Esophagus muscularis mucosa (tissue), 4 donors: ENCODE measurements around the gene LRRC7. TPM values are rescaled to one million over a fixed set of nuclear protein-coding genes. Genes with fewer than 3 reads are reported as not detected.

Source experiments
- DNase-seq: peaks from one replicate; pipeline ENCODE4 v3.0.0-alpha.2; 2017; ENCODE audit errors: extremely low spot score
- H3K27ac ChIP-seq, 4 donors: fragments of 200-600 bp; sonication (generic); replicated peaks in 1 of 4; 1 replicate in 3 of 4; 2 replicates in 1 of 4; pipeline ENCODE4 v1.5.1; 2016 to 2019; ENCODE audit warnings: mild to moderate bottlenecking in 1 of 4
- H3K27me3 ChIP-seq, 4 donors: fragments of 200-600 bp; sonication (generic); one replicate each; pipeline versions ENCODE4 v1.5.1 to v1.6.0; 2016 to 2019
- H3K36me3 ChIP-seq, 4 donors: fragments of 200-600 bp; sonication (generic); one replicate each; pipeline ENCODE4 v1.5.1; 2016 to 2019
- H3K4me1 ChIP-seq, 4 donors: fragments of 200-600 bp; sonication (generic); one replicate each; pipeline ENCODE4 v1.5.1; 2016 to 2019
- H3K4me3 ChIP-seq, 4 donors: fragments of 200-600 bp; sonication (generic); 1 replicate in 2 of 4; 2 replicates in 2 of 4; pipeline ENCODE4 v1.5.1; 2016 to 2019; ENCODE audit warnings: mild to moderate bottlenecking in 4 of 4, moderate library complexity in 1 of 4
- H3K9me3 ChIP-seq, 4 donors: fragments of 200-600 bp; sonication (generic); 1 replicate in 3 of 4; 2 replicates in 1 of 4; pipeline ENCODE4 v1.5.1; 2016 to 2019
- EP300 ChIP-seq: sonication (generic); formaldehyde crosslinking; IDR thresholded peaks from one replicate; pipeline ENCODE4 v1.6.1; 2017; ENCODE audit warnings: antibody characterized with exemption
- POLR2A ChIP-seq: fragments of 450-650 bp; IDR thresholded peaks from one replicate; pipeline ENCODE4 v1.6.1; 2017; ENCODE audit warnings: antibody characterized with exemption, moderate library complexity, mild to moderate bottlenecking, low read depth
- POLR2AphosphoS5 ChIP-seq, 2 donors: sonication (generic); formaldehyde crosslinking; IDR thresholded peaks; one replicate each; pipeline ENCODE4 v1.6.1; 2017; ENCODE audit warnings: antibody characterized with exemption in 2 of 2
- WGBS: methylation state at CpG from one replicate; pipeline ENCODE4 v1.1.5; 2018; 5-methylcytosine and 5-hydroxymethylcytosine counted together
- intact Hi-C: fragments of 100-400 bp; cut with DNase I; formaldehyde crosslinking; loops from one replicate; pipeline ENCODE4 v1.15.1; 2023
- total RNA-seq, 4 donors: library from RNA; depleted of rRNA; stranded (reverse); fragments of >200 nt; gene quantifications; one replicate each; pipeline versions ENCODE4 v1.1.0 to v1.2.1, GENCODE V29; 2016
- TF ChIP-seq, protein P1 (sequence below), 3 experiments: fragments of 200-600 bp in 2 of 3; fragments of 450-650 bp in 1 of 3; sonication (generic) in 2 of 3; IDR thresholded peaks; one replicate each; pipeline ENCODE4 v1.5.1; 2017 to 2019; ENCODE audit warnings: antibody characterized with exemption in 3 of 3, mild to moderate bottlenecking in 2 of 3, moderate library complexity in 1 of 3

The LRRC7 gene
- total RNA-seq, 4 donors from 2014 or later: 0.26 to 2.5 (median 0.42) TPM

DNA sequence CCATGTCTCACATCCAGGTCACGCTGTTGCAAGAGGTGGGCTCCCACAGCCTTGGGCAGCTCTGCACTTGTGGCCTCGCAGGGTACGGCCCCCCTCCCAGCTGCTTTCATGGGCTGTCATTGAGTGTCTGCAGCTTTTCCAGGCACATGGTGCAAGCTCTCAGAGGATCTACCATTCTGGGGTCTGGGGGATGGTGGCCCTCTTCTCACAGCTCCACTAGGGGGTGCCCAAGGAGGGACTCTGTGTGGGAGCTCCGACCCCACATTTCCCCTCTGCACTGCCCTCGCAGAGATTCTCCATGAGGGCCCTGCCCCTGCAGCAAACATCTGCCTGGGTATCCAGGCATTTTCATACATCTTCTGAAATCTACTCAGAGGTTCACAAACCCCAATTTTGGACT, 219.4 kb downstream of the LRRC7 start:
- H3K9me3 ChIP-seq: no peaks in the 10 kb centered on the region
- 100% methylated on average over 1 of the region's 5 CpGs for WGBS
- H3K4me1 ChIP-seq: no peaks in the 10 kb centered on the region
- DNase-seq: no peak
- no peak overlapping the region for H3K27ac ChIP-seq
- H3K4me3 ChIP-seq: no peak overlapping the region
- H3K27me3 ChIP-seq: no peaks in the 10 kb centered on the region
- H3K36me3 ChIP-seq: no peaks in the 10 kb centered on the region
- TF ChIP-seq POLR2A (no peak), POLR2AphosphoS5 (IDR thresholded peaks at IDR 0.05) (no peak), EP300 (no peak)
- TF ChIP-seq, protein P1, sequence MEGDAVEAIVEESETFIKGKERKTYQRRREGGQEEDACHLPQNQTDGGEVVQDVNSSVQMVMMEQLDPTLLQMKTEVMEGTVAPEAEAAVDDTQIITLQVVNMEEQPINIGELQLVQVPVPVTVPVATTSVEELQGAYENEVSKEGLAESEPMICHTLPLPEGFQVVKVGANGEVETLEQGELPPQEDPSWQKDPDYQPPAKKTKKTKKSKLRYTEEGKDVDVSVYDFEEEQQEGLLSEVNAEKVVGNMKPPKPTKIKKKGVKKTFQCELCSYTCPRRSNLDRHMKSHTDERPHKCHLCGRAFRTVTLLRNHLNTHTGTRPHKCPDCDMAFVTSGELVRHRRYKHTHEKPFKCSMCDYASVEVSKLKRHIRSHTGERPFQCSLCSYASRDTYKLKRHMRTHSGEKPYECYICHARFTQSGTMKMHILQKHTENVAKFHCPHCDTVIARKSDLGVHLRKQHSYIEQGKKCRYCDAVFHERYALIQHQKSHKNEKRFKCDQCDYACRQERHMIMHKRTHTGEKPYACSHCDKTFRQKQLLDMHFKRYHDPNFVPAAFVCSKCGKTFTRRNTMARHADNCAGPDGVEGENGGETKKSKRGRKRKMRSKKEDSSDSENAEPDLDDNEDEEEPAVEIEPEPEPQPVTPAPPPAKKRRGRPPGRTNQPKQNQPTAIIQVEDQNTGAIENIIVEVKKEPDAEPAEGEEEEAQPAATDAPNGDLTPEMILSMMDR (IDR thresholded peaks at IDR 0.05): no peak
- intact Hi-C loops: no loop called here

DNA sequence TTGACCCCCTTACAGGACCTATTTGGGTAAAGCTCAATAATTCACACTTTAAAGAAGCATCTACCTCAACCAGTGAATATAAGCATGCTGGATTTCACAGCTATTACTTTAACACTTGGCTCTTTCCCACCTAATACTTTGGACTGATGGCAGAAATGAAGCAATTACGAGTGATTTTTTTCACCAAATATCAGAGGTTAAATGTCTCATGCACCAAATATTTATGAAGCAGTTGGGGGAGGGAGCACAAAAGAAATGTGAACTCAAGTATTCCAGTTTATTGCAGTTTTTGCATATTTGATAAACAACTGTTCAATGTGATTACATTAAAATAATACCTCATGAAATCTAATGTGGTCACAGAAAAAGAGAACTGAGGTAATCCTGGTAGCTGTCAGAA, 223.6 kb downstream of the LRRC7 start:
- Histone ChIP-seq H3K9me3 (no peaks in the 10 kb centered on the region), H3K36me3 (no peaks in the 10 kb centered on the region), H3K4me1 (no peaks in the 10 kb centered on the region), H3K27me3 (no peaks in the 10 kb centered on the region), H3K27ac (no peak overlapping the region), H3K4me3 (no peak overlapping the region)
- no peak for DNase-seq
- intact Hi-C loops: no loop called here
- no peak for TF ChIP-seq POLR2AphosphoS5 (IDR thresholded peaks at IDR 0.05)
- TF ChIP-seq, protein P1 (IDR thresholded peaks at IDR 0.05): no peak
- no peak for TF ChIP-seq EP300
- TF ChIP-seq POLR2A: no peak
- 55% methylated on average over 1 of the region's 1 CpG for WGBS

DNA sequence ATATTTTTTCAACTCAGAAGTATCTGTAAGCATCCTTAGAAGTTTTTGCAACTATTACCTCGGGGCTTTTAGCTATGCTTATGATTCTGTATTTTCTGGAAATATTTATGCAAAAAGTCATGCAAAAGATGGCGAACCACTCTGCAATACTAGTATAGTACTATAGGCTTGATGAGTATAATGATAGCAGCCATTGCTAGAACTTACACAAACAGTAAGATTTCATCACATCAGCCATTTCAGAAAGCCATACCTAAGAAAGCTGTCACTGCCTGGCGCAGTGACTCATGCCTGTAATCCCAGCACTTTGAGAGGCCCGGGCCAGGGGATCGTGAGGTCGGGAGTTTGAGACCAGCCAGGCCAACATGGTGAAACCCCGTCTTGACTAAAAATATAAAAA, 227.1 kb downstream of the LRRC7 start:
- no peak overlapping the region for H3K4me3 ChIP-seq

DNA sequence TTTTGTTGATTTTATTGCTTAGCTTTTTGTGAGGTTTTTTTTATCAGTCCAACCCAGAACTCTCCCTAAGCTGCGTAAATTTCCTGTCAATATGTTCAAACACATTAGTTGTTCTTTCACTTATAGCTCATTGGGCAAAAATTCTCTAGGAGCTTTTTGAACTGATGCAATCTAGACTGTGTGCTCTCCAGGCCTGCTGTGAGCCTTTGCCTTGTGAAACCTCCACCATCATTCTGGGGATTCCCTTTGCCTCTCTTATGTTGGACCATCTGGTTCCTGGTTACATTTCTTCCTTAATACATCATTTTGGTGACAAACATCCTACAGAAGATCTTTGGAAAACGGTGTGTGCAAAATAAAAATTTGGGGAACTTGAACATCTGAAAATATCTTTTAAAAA, 247.2 kb downstream of the LRRC7 start:
- DNase-seq: no peak
- no peak overlapping the region for H3K27ac ChIP-seq
- intact Hi-C loops: no loop called here
- no peaks in the 10 kb centered on the region for H3K9me3 ChIP-seq
- no peak overlapping the region for H3K4me3 ChIP-seq
- no peaks in the 10 kb centered on the region for H3K36me3 ChIP-seq
- 70% methylated on average over 2 of the region's 2 CpGs for WGBS
- TF ChIP-seq, protein P1 (IDR thresholded peaks at IDR 0.05): no peak
- TF ChIP-seq EP300: no peak
- no peak for TF ChIP-seq POLR2A
- no peak for TF ChIP-seq POLR2AphosphoS5 (IDR thresholded peaks at IDR 0.05)
- H3K27me3 ChIP-seq: no peaks in the 10 kb centered on the region
- no peaks in the 10 kb centered on the region for H3K4me1 ChIP-seq

More for the DNA sequence above, 227.1 kb downstream of the LRRC7 start:
- no peaks in the 10 kb centered on the region for H3K27me3 ChIP-seq
- TF ChIP-seq POLR2A (no peak), EP300 (no peak), POLR2AphosphoS5 (IDR thresholded peaks at IDR 0.05) (no peak)
- TF ChIP-seq, protein P1 (IDR thresholded peaks at IDR 0.05): no peak
- no peaks in the 10 kb centered on the region for H3K4me1 ChIP-seq
- no peak for DNase-seq
- 92% methylated on average over 7 of the region's 7 CpGs for WGBS
- no peak overlapping the region for H3K27ac ChIP-seq
- intact Hi-C loops: no loop called here
- no peaks in the 10 kb centered on the region for H3K36me3 ChIP-seq
- H3K9me3 ChIP-seq: no peaks in the 10 kb centered on the region

DNA sequence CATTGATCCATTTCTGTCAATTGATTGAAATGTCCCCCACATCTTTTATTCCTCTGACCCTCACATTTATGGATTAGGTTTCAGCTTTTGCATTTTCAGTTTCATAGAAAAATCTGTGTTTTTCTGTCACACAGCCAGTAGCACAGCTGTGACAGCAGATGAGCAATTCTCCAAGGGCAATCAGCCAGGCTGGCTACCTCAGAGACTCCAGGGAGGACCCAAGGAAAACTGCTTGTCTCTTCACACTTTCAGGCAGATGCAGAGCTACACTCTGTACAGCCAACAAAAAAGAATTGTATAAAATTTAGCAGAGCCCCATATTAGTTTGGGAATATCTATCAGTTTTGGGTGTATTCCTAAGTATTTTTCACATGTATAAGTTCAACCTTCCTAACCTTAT, 257.2 kb downstream of the LRRC7 start:
- H3K4me3 ChIP-seq: no peak overlapping the region
- TF ChIP-seq POLR2A (no peak), POLR2AphosphoS5 (IDR thresholded peaks at IDR 0.05) (no peak), EP300 (no peak)
- TF ChIP-seq, protein P1 (IDR thresholded peaks at IDR 0.05): no peak
- no peak overlapping the region for H3K27ac ChIP-seq
- intact Hi-C loops: no loop called here
- H3K27me3 ChIP-seq: no peaks in the 10 kb centered on the region
- no peak for DNase-seq
- H3K36me3 ChIP-seq: no peaks in the 10 kb centered on the region
- peaks cover 0 to 13% (median 4%) of the 10 kb centered on the region in 4 donors for H3K9me3 ChIP-seq
- H3K4me1 ChIP-seq: no peaks in the 10 kb centered on the region
